Erythroblast (primary cell): ENCODE results near the gene SUMO2.
"Not testable (repeated sequence)": the region's sequence is repeated elsewhere in the genome, so short reads cannot be mapped to it uniquely, and the experiment has no call there.

Experiments
- DNase-seq, 2 experiments: peaks; one replicate each; lab custom pipeline; 2025; lab: John Stamatoyannopoulos, UW
- GATA1 ChIP-seq: IDR thresholded peaks from 2 replicates; pipeline ENCODE4 v1.6.1; 2011; ENCODE audit warnings: low read depth, mild to moderate bottlenecking, control low read depth, low read length, moderate library complexity
- POLR2A ChIP-seq: IDR thresholded peaks from 2 replicates; pipeline ENCODE4 v1.6.1; 2011; ENCODE audit warnings: mild to moderate bottlenecking, low read length

The SUMO2 gene

GRCh38 chr17:75182569-75183436 is at the start of gene SUMO2:
Gene SUMO2 (minus strand): TSS chr17:75182959. CDS start chr17:75182834, 125 bp downstream.
- TF ChIP-seq POLR2A (peak; percentile 87), GATA1 (no peak)

GRCh38 chr17:75231741-75232464 is 49.1 kb upstream of the SUMO2 start:
- TF ChIP-seq POLR2A (no peak), GATA1 (no peak)

More at GRCh38 chr17:75182569-75183436, at the start of gene SUMO2:
- DNase-seq: peak; percentile 98 to 99

GRCh38 chr17:75231071-75231470 is 48.3 kb upstream of the SUMO2 start:
- TF ChIP-seq POLR2A (no peak), GATA1 (no peak)
- no peak for DNase-seq

More at GRCh38 chr17:75231741-75232464, 49.1 kb upstream of the SUMO2 start:
- DNase-seq: no peak

DNA sequence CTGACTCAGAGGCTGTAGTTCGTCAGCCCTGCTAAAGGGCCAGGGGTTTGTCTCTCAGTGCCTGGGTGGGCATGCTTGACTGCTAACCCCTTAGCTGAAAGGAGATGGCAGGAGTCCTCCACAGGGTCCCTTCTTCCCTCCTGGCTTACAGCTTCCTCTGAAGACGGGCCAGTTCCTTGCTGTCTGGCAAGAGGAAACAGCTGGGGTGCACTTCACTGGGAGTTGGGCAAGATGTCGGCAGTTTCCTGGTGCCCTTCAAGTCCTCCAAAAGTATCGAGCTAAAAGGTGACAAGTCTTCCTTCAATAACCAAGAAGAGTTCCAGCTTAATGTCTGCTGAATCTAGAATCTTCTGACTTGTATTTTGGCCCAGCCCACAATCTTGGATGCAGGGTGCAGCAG is 46.1 kb upstream of the SUMO2 start:
- TF ChIP-seq POLR2A (no peak), GATA1 (no peak)
- no peak for DNase-seq

DNA sequence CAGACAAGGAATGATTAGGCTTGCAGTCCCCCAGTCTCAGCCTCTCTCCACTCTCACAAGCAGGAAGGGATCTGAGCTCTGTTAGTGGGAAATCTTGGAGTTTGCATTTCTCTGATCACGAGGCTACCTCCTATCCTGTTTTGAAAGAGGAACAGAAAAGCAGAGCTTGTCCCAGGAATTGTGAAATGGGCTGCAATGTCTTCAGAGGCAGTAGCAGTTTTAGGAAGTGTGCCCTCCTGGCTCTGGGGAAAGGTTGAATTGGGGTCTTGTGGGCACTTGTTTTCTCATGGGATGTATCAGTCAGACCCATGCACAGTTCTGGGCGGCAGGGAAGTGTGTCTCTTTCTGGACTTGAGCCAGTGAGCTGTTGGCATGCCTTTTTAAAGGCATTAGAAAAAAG is 45.5 kb upstream of the SUMO2 start:
- TF ChIP-seq GATA1 (no peak), POLR2A (no peak)
- no peak for DNase-seq

DNA sequence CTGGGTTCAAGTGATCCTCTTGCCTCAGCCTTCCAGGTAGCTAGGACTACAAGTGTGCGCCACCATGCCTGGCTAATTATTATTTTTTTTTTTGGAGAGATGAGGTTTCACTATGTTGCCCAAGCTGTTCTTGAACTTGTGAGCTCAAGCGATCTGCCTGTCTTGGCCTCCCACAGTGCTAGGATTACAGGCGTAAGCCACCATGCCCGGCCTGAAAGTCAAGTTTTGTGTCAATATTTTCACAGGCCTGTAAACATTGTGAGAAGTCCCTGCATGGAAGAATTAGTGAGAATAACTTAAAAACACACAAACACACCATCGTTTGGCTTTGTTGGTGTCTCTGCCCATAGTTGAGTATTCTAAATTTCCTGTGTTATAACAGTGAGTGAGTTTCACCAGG is 45.0 kb upstream of the SUMO2 start:
- no peak for DNase-seq
- TF ChIP-seq POLR2A (no peak), GATA1 (no peak)

DNA sequence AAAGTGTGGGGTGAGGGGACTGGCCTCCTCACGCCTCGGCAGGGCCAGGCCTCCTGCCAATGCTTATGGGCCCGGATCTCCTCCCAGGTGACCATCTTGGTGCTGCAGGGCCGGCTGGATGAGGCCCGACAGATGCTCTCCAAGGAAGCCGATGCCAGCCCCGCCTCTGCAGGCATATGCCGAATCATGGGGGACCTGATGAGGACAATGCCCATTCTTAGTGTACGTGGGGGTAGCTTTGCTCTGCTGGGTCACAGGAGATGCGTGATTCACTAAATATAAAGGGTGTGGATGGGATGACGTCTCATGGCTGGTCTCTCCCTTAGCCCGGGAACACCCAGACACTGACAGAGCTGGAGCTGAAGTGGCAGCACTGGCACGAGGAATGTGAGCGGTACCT is 42.3 kb upstream of the SUMO2 start:
- DNase-seq: no peak

DNA sequence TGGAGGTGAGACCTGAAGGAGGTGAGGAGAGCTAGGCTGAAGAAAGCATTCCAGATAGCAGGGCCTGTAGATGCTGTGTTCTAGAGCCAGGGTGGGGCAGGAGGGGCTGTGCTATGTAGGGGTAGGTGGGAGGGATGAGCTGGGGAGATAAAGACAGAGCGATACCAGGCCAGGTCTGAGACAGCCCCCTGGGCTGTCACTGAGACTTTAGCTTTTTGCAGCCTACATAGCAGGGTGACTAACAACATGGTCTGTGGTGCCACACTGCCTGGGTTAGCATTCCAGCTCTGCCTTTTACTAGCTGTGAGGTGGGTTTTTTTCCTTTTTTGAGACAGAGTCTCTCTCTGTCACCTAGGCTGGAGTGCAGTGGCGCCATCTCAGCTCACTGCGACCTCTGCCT is 37.1 kb upstream of the SUMO2 start:
- TF ChIP-seq GATA1 (no peak), POLR2A (no peak)
- no peak for DNase-seq

More for the DNA sequence above, 42.3 kb upstream of the SUMO2 start:
- no peak for TF ChIP-seq POLR2A
- TF ChIP-seq GATA1: no peak

DNA sequence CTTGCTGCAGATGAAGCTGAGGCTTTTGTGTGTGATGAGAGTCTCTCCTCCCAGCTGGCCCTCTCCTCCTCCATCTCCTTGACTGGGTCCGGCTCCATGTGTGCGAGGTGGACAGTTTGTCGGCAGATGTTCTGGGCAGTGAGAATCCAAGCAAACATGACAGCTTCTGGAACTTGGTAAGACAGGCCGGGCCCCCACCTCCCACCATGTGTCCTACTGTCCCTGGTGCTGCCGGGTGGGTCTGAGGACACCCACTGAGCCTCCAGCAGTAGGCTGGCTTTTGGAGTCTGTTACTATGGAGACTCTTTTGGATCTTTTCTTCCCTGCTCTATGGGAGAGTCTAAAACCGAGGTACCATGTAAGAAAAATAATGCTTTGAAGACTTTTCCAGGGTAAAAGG is 35.4 kb upstream of the SUMO2 start:
- DNase-seq: no peak
- TF ChIP-seq POLR2A: no peak
- no peak for TF ChIP-seq GATA1

- no peak for TF ChIP-seq POLR2A
- no peak for TF ChIP-seq GATA1
These were observed 26.3 kb upstream of the SUMO2 start for GRCh38 chr17:75209061-75209460.

GRCh38 chr17:75208161-75208560 is 25.4 kb upstream of the SUMO2 start:
- no peak for DNase-seq
- TF ChIP-seq GATA1 (no peak), POLR2A (no peak)

More at GRCh38 chr17:75209061-75209460, 26.3 kb upstream of the SUMO2 start:
- DNase-seq: no peak

GRCh38 chr17:75207760-75208159 is 25.0 kb upstream of the SUMO2 start:
- no peak for DNase-seq
- TF ChIP-seq GATA1 (no peak), POLR2A (no peak)

- DNase-seq: not testable (repeated sequence)
These were observed 24.3 kb upstream of the SUMO2 start for GRCh38 chr17:75207050-75207407.

GRCh38 chr17:75205793-75206163 is 23.0 kb upstream of the SUMO2 start:
- TF ChIP-seq POLR2A: peak; percentile 62
- no peak for TF ChIP-seq GATA1
- DNase-seq: no peak

- TF ChIP-seq GATA1 (no peak), POLR2A (peak; percentile 92)
- DNase-seq: peak; percentile 95 to 97
These were observed 22.5 kb upstream of the SUMO2 start, which contains the start of gene NUP85 for GRCh38 chr17:75205037-75205792. Gene NUP85 (plus strand): TSS chr17:75205679. CDS start chr17:75205762, 83 bp downstream.
